Activated naive CD8-positive, alpha-beta T cell (primary cell): ENCODE measurements around the gene MME.
"Not testable (repeated sequence)": the region's sequence is repeated elsewhere in the genome, so short reads cannot be mapped to it uniquely, and the experiment has no call there.

Experiments
- H3K27ac Mint-ChIP-seq: one replicate; pipeline ENCODE4 v1.8.0; 2021; ENCODE audit warnings: mixed read lengths
- H3K27me3 Mint-ChIP-seq: one replicate; pipeline ENCODE4 v1.8.0; 2021; ENCODE audit warnings: mixed read lengths
- H3K36me3 Mint-ChIP-seq: one replicate; pipeline ENCODE4 v1.8.0; 2021; ENCODE audit warnings: mixed read lengths
- H3K4me1 Mint-ChIP-seq: one replicate; pipeline ENCODE4 v1.8.0; 2021; ENCODE audit warnings: low read depth, mixed read lengths
- H3K4me3 Mint-ChIP-seq: one replicate; pipeline ENCODE4 v1.8.0; 2021; ENCODE audit warnings: mild to moderate bottlenecking, mixed read lengths
- H3K9me3 Mint-ChIP-seq: one replicate; pipeline ENCODE4 v1.8.0; 2021; ENCODE audit warnings: low read depth, mixed read lengths

MME gene

GRCh38 chr3:155211266-155211665 lies 131.1 kb downstream of the MME start:
- H3K36me3 Mint-ChIP-seq, result no peaks in the 10 kb centered on the region
- no peaks in the 10 kb centered on the region for H3K27me3 Mint-ChIP-seq
- H3K4me3 Mint-ChIP-seq, result no peak overlapping the region

GRCh38 chr3:155211940-155212339 lies 131.8 kb downstream of the MME start:
- no peak overlapping the region for H3K27ac Mint-ChIP-seq
- no peaks in the 10 kb centered on the region for H3K36me3 Mint-ChIP-seq
- no peaks in the 10 kb centered on the region for H3K9me3 Mint-ChIP-seq
- no peaks in the 10 kb centered on the region for H3K4me1 Mint-ChIP-seq
- H3K27me3 Mint-ChIP-seq, result no peaks in the 10 kb centered on the region
- no peak overlapping the region for H3K4me3 Mint-ChIP-seq

More at GRCh38 chr3:155211266-155211665, 131.1 kb downstream of the MME start:
- no peak overlapping the region for H3K27ac Mint-ChIP-seq
- no peaks in the 10 kb centered on the region for H3K4me1 Mint-ChIP-seq
- H3K9me3 Mint-ChIP-seq, result no peaks in the 10 kb centered on the region

- H3K36me3 Mint-ChIP-seq, H3K27me3 Mint-ChIP-seq, H3K4me1 Mint-ChIP-seq, H3K27ac Mint-ChIP-seq, H3K9me3 Mint-ChIP-seq, H3K4me3 Mint-ChIP-seq: not testable (repeated sequence)
These were observed 135.9 kb downstream of the MME start for GRCh38 chr3:155216007-155216406.

GRCh38 chr3:155217591-155217990 lies 137.5 kb downstream of the MME start:
- Mint-ChIP-seq H3K27ac (no peak overlapping the region), H3K4me1 (no peaks in the 10 kb centered on the region), H3K9me3 (peaks cover 4% of the 10 kb centered on the region), H3K36me3 (no peaks in the 10 kb centered on the region), H3K4me3 (no peak overlapping the region), H3K27me3 (no peaks in the 10 kb centered on the region)

- Mint-ChIP-seq H3K27ac (no peak overlapping the region), H3K27me3 (no peaks in the 10 kb centered on the region)
These were observed 138.3 kb downstream of the MME start for GRCh38 chr3:155218462-155218861.

GRCh38 chr3:155219106-155219505 lies 139.0 kb downstream of the MME start:
- Mint-ChIP-seq H3K27ac (no peak overlapping the region), H3K36me3 (no peaks in the 10 kb centered on the region), H3K9me3 (peaks cover 4% of the 10 kb centered on the region), H3K4me3 (no peak overlapping the region), H3K27me3 (no peaks in the 10 kb centered on the region), H3K4me1 (no peaks in the 10 kb centered on the region)

More at GRCh38 chr3:155218462-155218861, 138.3 kb downstream of the MME start:
- Mint-ChIP-seq H3K4me1 (no peaks in the 10 kb centered on the region), H3K36me3 (no peaks in the 10 kb centered on the region), H3K9me3 (peaks cover 4% of the 10 kb centered on the region), H3K4me3 (no peak overlapping the region)

- no peaks in the 10 kb centered on the region for H3K4me1 Mint-ChIP-seq
- no peaks in the 10 kb centered on the region for H3K36me3 Mint-ChIP-seq
- no peak overlapping the region for H3K4me3 Mint-ChIP-seq
- H3K27me3 Mint-ChIP-seq, result no peaks in the 10 kb centered on the region
- H3K27ac Mint-ChIP-seq, result no peak overlapping the region
- no peaks in the 10 kb centered on the region for H3K9me3 Mint-ChIP-seq
These were observed 145.3 kb downstream of the MME start for GRCh38 chr3:155225417-155225816.

- no peak overlapping the region for H3K27ac Mint-ChIP-seq
- no peaks in the 10 kb centered on the region for H3K9me3 Mint-ChIP-seq
- no peaks in the 10 kb centered on the region for H3K36me3 Mint-ChIP-seq
- H3K4me1 Mint-ChIP-seq, result no peaks in the 10 kb centered on the region
- H3K4me3 Mint-ChIP-seq, result no peak overlapping the region
- H3K27me3 Mint-ChIP-seq, result no peaks in the 10 kb centered on the region
These were observed 147.0 kb downstream of the MME start for GRCh38 chr3:155227141-155227540.

- H3K36me3 Mint-ChIP-seq, result no peaks in the 10 kb centered on the region
- no peak overlapping the region for H3K27ac Mint-ChIP-seq
- no peaks in the 10 kb centered on the region for H3K27me3 Mint-ChIP-seq
- no peak overlapping the region for H3K4me3 Mint-ChIP-seq
- H3K4me1 Mint-ChIP-seq, result no peaks in the 10 kb centered on the region
- no peaks in the 10 kb centered on the region for H3K9me3 Mint-ChIP-seq
These were observed 148.6 kb downstream of the MME start for GRCh38 chr3:155228676-155229075.

GRCh38 chr3:155229086-155229485 lies 149.0 kb downstream of the MME start:
- no peak overlapping the region for H3K4me3 Mint-ChIP-seq
- H3K27me3 Mint-ChIP-seq, result no peaks in the 10 kb centered on the region
- no peaks in the 10 kb centered on the region for H3K4me1 Mint-ChIP-seq
- no peaks in the 10 kb centered on the region for H3K9me3 Mint-ChIP-seq
- H3K27ac Mint-ChIP-seq, result no peak overlapping the region
- H3K36me3 Mint-ChIP-seq, result no peaks in the 10 kb centered on the region

GRCh38 chr3:155230382-155230781 lies 150.3 kb downstream of the MME start:
- Mint-ChIP-seq H3K4me1 (no peaks in the 10 kb centered on the region), H3K4me3 (no peak overlapping the region), H3K27me3 (no peaks in the 10 kb centered on the region), H3K36me3 (no peaks in the 10 kb centered on the region), H3K9me3 (no peaks in the 10 kb centered on the region), H3K27ac (no peak overlapping the region)

GRCh38 chr3:155231792-155232191 lies 151.7 kb downstream of the MME start:
- Mint-ChIP-seq H3K9me3 (no peaks in the 10 kb centered on the region), H3K36me3 (no peaks in the 10 kb centered on the region), H3K4me1 (no peaks in the 10 kb centered on the region), H3K27ac (no peak overlapping the region), H3K4me3 (no peak overlapping the region), H3K27me3 (no peaks in the 10 kb centered on the region)

GRCh38 chr3:155232605-155233004 lies 152.5 kb downstream of the MME start:
- H3K4me1 Mint-ChIP-seq, result no peaks in the 10 kb centered on the region
- H3K4me3 Mint-ChIP-seq, result no peak overlapping the region
- H3K36me3 Mint-ChIP-seq, result no peaks in the 10 kb centered on the region
- H3K9me3 Mint-ChIP-seq, result no peaks in the 10 kb centered on the region
- no peaks in the 10 kb centered on the region for H3K27me3 Mint-ChIP-seq
- no peak overlapping the region for H3K27ac Mint-ChIP-seq

GRCh38 chr3:155233213-155233612 lies 153.1 kb downstream of the MME start:
- Mint-ChIP-seq H3K4me3 (no peak overlapping the region), H3K36me3 (no peaks in the 10 kb centered on the region), H3K27ac (no peak overlapping the region), H3K4me1 (no peaks in the 10 kb centered on the region), H3K9me3 (no peaks in the 10 kb centered on the region), H3K27me3 (no peaks in the 10 kb centered on the region)
